A673 (cell line): ENCODE measurements around the gene TIPIN. TPM values are rescaled to one million over a fixed set of nuclear protein-coding genes. Genes with fewer than 3 reads are reported as not detected.
A peak's percentile ranks its signal among the peaks of the same experiment; 100 is the strongest.

Experiments used
- BruUV-seq: library from RNA; stranded (reverse); fragments of 400-500 nt; replicated peaks from 2 replicates; lab custom pipeline; 2021; lab: Mats Ljungman, UMichigan
- CTCF ChIA-PET: fragments of 300-600 bp; sonication (Branson Sonifier 250); formaldehyde crosslinking; loops from one replicate; lab custom pipeline; 2022; ENCODE audit warnings: antibody characterized with exemption; lab: Charles Lee
- POLR2A ChIA-PET: fragments of 300-600 bp; sonication (Branson Sonifier 250); formaldehyde crosslinking; loops from one replicate; lab custom pipeline; 2022; ENCODE audit warnings: antibody characterized with exemption; ENCODE audit not compliant: low non-redundant PET; lab: Charles Lee
- DNase-seq: peaks from one replicate; pipeline ENCODE4 v3.0.0-alpha.2; 2015; ENCODE audit warnings: low spot score
- H3K27ac ChIP-seq: fragments of 200-600 bp; sonication (generic); 2 replicates; pipeline ENCODE4 v1.5.1; 2016; ENCODE audit warnings: mixed run types, low read depth, mild to moderate bottlenecking, mixed read lengths, antibody characterized with exemption, low read length; ENCODE audit not compliant: poor library complexity, severe bottlenecking
- H3K27me3 ChIP-seq: fragments of 200-600 bp; sonication (generic); replicated peaks from 2 replicates; pipeline ENCODE4 v1.6.1; 2017; ENCODE audit warnings: mixed run types, low read depth, mild to moderate bottlenecking, mixed read lengths, antibody characterized with exemption, low read length; ENCODE audit not compliant: insufficient read depth, poor library complexity
- H3K36me3 ChIP-seq: fragments of 200-600 bp; sonication (generic); 2 replicates; pipeline ENCODE4 v1.6.1; 2016; ENCODE audit warnings: mixed run types, mild to moderate bottlenecking, mixed read lengths, antibody characterized with exemption, low read length; ENCODE audit not compliant: insufficient read depth, poor library complexity, severe bottlenecking
- H3K4me1 ChIP-seq: fragments of 200-600 bp; sonication (generic); 2 replicates; pipeline ENCODE4 v1.6.1; 2017; ENCODE audit warnings: mixed run types, mild to moderate bottlenecking, mixed read lengths, antibody characterized with exemption, low read length; ENCODE audit not compliant: insufficient read depth, poor library complexity, severe bottlenecking
- H3K4me3 ChIP-seq: fragments of 200-600 bp; sonication (generic); 2 replicates; pipeline ENCODE4 v1.5.1; 2016; ENCODE audit warnings: low read depth, mixed run types, mild to moderate bottlenecking, mixed read lengths, low read length; ENCODE audit not compliant: poor library complexity, severe bottlenecking
- H3K9me3 ChIP-seq: fragments of 200-600 bp; sonication (generic); 2 replicates; pipeline ENCODE4 v1.6.1; 2016; ENCODE audit warnings: mixed run types, low read depth, mild to moderate bottlenecking, mixed read lengths, antibody characterized with exemption, low read length; ENCODE audit not compliant: poor library complexity, severe bottlenecking
- EZH2 ChIP-seq: fragments of 200-600 bp; sonication (generic); IDR thresholded peaks from 2 replicates; pipeline ENCODE4 v1.6.1; 2017; ENCODE audit warnings: borderline replicate concordance, low read depth, mild to moderate bottlenecking, mixed read lengths, antibody characterized with exemption, low read length; ENCODE audit not compliant: poor library complexity, severe bottlenecking
- intact Hi-C: fragments of 100-400 bp; cut with micrococcal nuclease; formaldehyde crosslinking; loops from one replicate; pipeline ENCODE4 v1.10.0; 2022; ENCODE audit not compliant: unreplicated experiment
- total RNA-seq: library from RNA; stranded (reverse); gene quantifications from 2 replicates; pipeline ENCODE4 v1.2.3, GENCODE V29; 2021
- TF ChIP-seq, protein P1 (sequence below): fragments of 300-800, 200-600 bp; sonication (generic); conservative IDR thresholded peaks from 2 replicates; pipeline ENCODE4 v1.5.1; 2017; ENCODE audit warnings: low read depth, mild to moderate bottlenecking, antibody characterized with exemption, low read length, moderate library complexity, mixed read lengths

TIPIN gene
- total RNA-seq, 1 experiment from 2014 or later = 42.1 TPM

DNA sequence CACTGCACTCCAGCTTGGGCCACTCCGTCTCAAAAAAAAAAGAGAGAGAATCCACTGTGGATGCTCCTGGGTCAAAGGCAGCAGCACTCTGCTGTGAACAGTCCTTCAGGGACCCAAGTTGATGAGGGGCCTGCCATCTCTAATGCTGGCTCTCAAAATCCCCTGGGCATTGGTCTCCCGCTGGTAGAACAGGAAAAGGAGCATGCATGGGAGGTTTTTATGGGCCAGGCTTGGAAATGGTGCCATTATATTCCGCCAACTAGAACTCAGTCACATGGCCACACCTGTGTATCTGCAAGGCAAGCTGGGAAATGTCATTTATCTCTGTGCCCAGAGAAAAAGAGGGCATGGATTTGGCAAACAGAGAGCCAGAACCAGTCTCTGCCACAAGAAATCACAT lies 66.5 kb downstream of the TIPIN start:
- BruUV-seq = no TSS peak
- ChIA-PET CTCF (interaction anchor here (0.6 kb wide), 1 partner anchor 764 kb away, joined by 4 read pairs; no protein-coding TSS in a partner anchor), POLR2A (no interaction called here)
- intact Hi-C loops = no loop called here
- Histone ChIP-seq H3K27me3 (no peaks in the 10 kb centered on the region), H3K4me1 (peaks cover 40% of the 10 kb centered on the region), H3K27ac (no peak overlapping the region), H3K4me3 (no peak overlapping the region), H3K36me3 (no peaks in the 10 kb centered on the region), H3K9me3 (no peaks in the 10 kb centered on the region)
- peak; percentile 81 for DNase-seq
- TF ChIP-seq EZH2 = no peak
- TF ChIP-seq, protein P1, sequence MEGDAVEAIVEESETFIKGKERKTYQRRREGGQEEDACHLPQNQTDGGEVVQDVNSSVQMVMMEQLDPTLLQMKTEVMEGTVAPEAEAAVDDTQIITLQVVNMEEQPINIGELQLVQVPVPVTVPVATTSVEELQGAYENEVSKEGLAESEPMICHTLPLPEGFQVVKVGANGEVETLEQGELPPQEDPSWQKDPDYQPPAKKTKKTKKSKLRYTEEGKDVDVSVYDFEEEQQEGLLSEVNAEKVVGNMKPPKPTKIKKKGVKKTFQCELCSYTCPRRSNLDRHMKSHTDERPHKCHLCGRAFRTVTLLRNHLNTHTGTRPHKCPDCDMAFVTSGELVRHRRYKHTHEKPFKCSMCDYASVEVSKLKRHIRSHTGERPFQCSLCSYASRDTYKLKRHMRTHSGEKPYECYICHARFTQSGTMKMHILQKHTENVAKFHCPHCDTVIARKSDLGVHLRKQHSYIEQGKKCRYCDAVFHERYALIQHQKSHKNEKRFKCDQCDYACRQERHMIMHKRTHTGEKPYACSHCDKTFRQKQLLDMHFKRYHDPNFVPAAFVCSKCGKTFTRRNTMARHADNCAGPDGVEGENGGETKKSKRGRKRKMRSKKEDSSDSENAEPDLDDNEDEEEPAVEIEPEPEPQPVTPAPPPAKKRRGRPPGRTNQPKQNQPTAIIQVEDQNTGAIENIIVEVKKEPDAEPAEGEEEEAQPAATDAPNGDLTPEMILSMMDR = no peak

DNA sequence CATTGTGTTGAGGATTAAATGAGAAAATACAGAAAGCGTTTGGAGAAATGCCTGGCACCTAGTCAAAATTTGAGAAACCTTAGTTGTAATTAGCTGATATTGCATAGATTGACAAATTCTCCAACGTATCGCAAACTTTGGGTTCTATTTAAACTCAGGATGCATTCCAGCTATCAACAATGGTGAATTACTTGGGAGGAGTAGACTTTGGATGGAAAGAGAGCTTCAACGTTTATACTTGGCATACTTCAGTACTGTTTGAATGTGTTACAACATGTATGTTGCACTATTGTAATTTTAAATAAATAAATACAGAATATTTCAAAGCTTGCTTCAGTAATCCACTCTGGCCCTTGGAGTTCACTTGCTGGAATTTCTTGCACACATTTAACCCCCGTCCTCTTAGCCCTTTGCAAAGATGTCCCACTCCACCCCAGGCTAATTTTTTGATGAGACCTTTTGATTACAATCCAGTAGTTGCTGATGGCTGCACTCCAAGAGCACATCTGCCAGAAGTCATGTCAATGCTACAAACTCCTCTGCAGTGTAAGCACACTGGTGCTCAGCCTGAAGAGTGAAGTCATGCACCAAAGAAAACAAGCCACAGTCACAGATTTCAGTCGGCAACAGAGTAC lies 67.8 kb downstream of the TIPIN start:
- BruUV-seq = no TSS peak

DNA sequence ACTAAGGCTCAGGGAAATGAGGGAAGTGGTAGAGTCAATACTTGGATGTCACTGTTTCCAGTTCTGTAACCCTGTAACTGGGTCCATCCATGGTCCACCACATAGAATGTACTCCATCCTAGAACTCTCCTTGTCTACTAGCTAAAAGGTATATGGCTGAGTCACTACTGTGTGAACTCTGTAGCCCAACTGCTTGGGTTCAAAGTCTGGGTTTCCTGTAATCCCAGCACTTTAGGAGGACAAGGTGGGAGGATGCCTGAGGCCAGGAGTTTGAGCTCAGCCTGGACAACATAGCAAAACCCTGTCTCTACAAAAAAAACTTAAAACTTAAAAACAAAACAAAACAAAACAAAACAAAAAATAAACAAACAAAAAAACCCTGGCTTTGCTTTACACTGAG lies 68.4 kb downstream of the TIPIN start:
- CTCF ChIA-PET = no interaction called here
- no TSS peak for BruUV-seq
- TF ChIP-seq, protein P1 = no peak
- no peak for TF ChIP-seq EZH2
- no peaks in the 10 kb centered on the region for H3K27me3 ChIP-seq
- H3K9me3 ChIP-seq = no peaks in the 10 kb centered on the region
- no peak overlapping the region for H3K27ac ChIP-seq
- POLR2A ChIA-PET = no interaction called here
- DNase-seq = no peak
- H3K36me3 ChIP-seq = no peaks in the 10 kb centered on the region
- no peak overlapping the region for H3K4me3 ChIP-seq
- peaks cover 30% of the 10 kb centered on the region for H3K4me1 ChIP-seq
- intact Hi-C loops = loop anchor here (5.0 kb wide), 2 partner anchors 156 to 306 kb away; no protein-coding TSS in a partner anchor

More for the DNA sequence above, 67.8 kb downstream of the TIPIN start:
- TF ChIP-seq, protein P1 = no peak
- TF ChIP-seq EZH2 = no peak
- no peaks in the 10 kb centered on the region for H3K27me3 ChIP-seq
- ChIA-PET POLR2A (no interaction called here), CTCF (no interaction called here)
- intact Hi-C loops = loop anchor here (5.0 kb wide), 2 partner anchors 156 to 306 kb away; no protein-coding TSS in a partner anchor
- no peak overlapping the region for H3K27ac ChIP-seq
- DNase-seq = no peak
- peaks cover 30% of the 10 kb centered on the region for H3K4me1 ChIP-seq
- no peaks in the 10 kb centered on the region for H3K9me3 ChIP-seq
- no peaks in the 10 kb centered on the region for H3K36me3 ChIP-seq
- no peak overlapping the region for H3K4me3 ChIP-seq
